HG02759 (cell line): ENCODE data around the gene CCR8.

Experiments
- ATAC-seq: cut with Tn5 transposase; IDR thresholded peaks from one replicate; pipeline ENCODE4 v1.9.1; 2021; ENCODE audit warnings: mild to moderate bottlenecking, moderate library complexity; ENCODE audit not compliant: unreplicated experiment

The CCR8 gene, protein sequence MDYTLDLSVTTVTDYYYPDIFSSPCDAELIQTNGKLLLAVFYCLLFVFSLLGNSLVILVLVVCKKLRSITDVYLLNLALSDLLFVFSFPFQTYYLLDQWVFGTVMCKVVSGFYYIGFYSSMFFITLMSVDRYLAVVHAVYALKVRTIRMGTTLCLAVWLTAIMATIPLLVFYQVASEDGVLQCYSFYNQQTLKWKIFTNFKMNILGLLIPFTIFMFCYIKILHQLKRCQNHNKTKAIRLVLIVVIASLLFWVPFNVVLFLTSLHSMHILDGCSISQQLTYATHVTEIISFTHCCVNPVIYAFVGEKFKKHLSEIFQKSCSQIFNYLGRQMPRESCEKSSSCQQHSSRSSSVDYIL

DNA sequence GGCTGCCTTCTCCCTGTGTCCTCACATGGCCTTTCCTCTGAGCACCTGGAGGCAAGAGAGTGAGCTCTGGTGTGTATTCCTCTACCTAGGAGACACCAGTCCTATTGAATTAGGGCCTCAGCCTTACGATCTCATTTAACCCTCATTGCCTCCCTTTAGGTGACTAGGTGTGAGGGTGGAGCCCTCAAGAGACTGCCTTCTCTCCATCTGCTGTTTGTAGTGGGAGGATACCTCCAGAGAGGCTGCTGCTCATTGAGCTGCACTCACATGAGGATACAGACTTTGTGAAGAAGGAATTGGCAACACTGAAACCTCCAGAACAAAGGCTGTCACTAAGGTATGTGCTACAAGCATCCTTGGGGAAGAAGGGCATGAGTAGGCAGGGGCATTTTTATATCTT lies at the start of gene CCR8:
CCR8 (plus strand) TSS at position 217 of the 400 bp plus-strand sequence. CDS start 2,623 bp downstream, outside the sequence.
- ATAC-seq, result no peak

DNA sequence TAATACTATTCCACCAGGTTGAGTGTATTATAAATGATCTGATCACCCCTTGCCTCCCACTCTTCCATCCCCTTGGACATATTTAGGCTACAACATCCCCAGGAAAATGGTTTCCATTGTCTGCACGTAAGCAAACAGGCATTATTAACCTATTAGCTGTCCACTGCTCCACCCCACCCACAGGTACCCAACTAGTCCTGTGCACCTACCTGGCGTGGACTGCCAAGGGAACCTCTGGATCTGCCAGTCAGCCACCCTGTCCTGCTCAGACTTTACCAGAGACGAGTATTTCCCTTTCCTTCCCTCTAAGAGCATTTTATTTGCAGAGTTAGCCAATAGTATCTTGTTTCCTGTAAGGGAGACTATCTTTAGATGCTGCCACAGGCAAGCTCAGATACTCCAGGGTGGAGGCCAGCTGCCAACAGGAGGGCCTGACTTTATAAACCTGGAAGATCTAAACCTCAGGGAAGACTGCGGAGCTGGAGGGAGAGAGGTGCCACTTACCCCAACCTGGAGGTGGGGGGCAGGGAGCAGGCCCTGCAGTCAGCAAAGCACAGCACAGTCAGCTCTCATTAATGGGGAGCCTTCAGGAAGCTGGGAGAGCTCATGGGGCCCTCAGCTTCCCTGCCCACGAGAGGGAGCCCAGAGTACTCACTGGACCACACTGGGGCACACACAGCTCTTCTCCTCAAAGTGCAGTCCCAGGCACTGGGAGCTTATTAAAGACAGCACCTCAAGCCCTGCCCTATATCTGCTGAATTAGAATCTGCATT lies 49.6 kb upstream of the CCR8 start, which contains the start of gene CX3CR1:
CX3CR1 (minus strand) TSS at position 292 of the 773 bp plus-strand sequence. CDS start 13,527 bp downstream, outside the sequence.
- ATAC-seq, result no peak

DNA sequence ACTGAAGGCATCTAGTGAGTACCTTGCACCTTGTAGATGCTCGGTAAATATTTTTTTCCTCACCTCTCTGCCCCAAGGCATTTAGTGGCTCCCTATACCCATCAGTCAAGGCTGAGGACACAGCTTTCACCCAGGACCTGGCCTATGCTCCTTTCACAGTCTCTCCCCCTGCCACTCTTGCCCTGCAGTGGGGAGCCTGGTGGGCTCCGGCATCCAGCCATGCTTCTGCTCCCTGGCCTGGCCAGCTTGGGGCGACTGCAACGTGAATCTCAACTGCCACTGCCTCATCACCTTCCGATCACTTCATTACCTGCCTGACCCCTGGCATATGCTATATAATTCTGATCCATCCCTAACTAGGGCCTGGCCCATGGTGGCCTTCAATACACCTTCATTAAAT lies 48.9 kb upstream of the CCR8 start:
- no peak for ATAC-seq

DNA sequence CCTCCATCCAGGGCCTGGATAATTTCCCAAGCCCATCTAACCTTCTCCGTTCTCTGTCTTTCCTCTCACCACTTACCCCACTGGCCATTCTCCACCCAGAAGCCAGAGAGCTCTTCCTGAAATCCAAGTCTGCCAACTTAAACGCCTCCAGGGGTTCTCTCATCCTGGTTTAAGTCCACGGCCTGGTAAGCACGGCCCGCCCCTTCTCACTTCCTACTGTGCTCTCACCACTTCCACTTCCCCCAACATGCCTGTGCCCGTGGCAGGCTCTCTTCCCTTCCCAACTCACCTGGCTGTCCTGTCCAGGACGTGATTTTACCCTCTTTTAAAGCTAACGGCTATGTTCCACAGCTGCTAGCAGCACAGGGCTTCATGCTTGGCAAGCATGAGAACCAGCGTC lies 48.0 kb upstream of the CCR8 start:
- ATAC-seq, result no peak

DNA sequence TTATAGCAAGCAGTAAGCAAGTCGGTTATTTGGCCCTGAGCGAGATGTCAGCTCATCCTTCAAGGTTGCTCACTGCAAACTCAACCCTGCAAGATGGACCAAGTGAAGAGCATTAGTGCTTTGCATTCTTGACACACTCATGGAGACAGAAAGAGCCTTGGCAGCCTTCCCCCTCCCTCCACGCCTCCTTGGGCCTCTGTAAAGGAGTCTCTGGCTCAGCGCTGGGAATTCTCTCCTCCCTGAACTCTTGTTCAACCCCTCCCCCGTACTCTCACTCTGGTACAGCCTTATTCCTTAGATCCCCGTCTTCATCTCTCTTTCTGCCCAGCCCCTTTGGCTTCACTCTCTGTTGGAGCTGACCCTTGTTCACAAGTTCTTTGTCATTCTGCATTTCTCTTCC lies 47.5 kb upstream of the CCR8 start:
- no peak for ATAC-seq

DNA sequence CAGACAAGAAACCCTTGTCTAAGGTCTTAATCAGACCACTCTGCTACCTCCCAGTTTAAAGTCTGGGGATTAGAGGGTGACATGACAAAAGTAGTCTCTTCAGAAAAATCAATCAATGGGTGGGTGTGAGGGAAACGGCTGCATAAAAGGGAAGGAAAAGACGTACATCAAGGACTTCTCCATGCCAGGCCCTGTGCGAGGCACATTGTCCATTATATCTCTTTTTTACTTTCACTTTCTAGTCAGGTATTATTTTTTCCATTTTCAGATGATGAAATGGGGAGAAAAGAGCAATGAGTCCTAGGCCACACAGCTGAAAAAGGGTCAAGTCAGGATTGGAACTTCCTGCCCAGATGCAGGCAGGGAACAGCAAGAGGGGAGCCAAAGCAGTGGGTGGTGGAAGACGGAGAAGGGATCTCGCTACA lies 45.0 kb upstream of the CCR8 start:
- ATAC-seq, result no peak

DNA sequence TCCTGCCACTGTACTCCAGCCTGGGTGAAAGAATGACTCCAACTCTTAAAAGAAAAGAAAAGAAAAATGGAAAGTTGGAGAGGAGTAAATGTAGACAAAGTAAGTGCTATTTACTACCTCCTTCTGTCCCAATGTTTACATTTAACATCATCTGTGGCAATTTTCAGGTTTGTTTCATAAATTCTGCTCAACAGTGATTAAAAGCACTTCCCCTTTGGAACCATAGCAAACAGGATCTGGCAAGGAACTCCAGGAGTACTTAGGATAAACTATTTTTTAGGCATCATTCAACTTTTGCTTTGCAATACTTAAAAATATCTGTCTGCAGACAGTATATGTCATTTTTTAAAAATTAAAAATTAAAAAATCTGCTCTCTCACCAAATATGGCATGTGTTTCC lies 44.2 kb upstream of the CCR8 start:
- no peak for ATAC-seq

DNA sequence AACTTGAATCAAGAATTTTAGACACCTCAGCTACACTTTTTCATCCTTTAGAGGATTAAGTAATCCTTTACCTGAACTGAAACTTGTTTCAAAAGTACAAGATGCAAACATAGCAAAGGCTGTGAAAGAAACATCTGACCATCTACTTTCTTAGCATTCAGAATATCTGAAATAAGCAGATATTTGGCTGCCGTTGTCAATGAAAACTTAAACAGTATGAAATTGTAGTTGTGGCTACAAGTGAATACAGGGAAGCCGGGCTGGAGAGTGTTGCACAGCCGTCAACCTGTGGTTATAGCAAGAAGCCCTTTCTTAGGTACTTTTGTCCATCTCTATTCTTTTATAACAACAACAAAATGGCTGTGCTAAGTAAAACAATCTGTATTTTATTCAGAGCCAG lies 42.7 kb upstream of the CCR8 start:
- no peak for ATAC-seq

DNA sequence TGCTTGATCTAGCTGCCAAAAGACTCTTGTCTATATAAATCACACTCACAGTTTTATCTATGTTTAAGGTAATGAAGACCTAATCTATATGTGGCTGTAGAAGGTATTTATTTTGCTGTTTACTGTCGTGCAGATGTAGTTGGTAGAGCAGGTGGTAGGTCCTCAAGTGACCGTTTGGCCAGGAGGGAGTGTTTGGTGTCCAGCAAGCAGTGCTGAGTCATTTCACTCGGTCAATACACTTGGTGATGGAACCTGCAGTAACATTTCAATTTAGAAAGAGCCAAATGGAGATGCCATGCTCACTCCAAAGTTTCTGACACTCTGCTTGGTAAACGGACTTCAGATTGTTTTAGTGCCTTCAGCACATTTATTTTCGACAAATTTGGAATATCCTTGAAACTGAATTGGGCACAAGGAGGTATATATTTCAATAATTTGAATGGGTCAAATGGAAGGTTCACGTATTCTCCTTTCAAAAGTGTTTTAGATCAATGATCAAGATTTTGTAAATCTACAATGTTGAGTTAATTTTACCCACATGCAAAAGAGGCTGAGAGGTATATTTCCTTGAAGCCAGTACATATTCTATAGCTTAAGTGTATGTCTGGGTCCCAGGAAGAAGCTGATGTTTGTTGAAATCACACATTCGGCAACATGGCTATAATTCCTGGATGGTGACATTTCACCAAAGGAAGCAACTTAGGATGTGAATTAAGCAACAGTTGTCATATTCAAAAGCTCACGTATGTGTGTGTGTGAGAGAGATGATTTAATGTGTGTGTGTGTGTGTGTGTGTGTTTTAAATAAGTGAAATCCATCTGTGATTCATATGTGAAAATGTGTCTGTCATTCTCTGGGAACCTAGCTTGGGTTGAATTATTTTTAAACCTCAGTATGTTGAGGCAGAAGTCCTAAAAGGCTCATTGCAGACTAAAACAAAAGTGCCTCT lies 42.0 kb upstream of the CCR8 start:
- ATAC-seq, result no peak

DNA sequence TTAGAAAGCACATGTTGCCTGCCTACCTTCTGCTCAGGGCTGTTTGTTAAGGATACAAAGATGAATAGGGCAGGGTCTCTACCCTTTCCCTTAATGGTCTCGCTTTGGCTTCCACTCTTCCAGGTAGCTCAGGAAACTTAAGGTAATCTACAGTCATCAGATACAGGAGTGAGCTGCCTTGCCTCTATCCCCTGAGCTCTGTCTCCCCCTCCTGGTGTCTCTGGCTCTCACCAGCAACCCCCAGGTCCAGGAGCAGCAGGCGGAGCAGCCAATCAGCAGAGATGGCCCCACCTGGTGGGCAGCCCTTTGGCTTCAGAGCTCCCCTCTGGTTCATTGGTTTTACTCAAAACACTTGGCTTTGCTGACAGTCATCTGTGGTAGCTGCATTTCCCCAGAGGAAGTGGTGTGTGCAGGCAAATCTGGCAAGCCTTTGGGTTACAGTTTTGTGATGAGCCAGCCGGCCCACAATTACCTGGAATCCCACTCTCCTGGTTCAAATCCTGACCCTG lies 41.2 kb upstream of the CCR8 start:
- ATAC-seq, result peak; percentile 99

DNA sequence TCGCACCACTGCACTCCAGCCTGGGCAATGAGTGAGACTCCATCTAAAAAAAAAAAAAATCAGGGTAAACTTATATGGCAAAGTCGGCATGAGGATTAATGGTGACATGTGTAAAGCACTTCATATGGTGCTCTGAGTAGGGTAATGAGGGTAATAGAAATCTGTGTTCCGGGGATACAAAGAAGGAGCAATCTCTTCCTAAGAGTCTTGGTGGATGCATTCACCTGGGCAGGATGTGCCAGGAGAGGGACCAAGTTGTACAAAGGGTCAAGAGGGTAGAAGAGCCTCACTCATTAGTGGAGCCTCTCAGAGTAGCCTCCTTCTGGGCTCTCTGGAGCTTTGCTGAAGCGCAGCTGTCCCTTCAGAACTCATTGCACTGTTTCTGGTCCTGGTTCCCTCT lies 40.4 kb upstream of the CCR8 start:
- no peak for ATAC-seq

DNA sequence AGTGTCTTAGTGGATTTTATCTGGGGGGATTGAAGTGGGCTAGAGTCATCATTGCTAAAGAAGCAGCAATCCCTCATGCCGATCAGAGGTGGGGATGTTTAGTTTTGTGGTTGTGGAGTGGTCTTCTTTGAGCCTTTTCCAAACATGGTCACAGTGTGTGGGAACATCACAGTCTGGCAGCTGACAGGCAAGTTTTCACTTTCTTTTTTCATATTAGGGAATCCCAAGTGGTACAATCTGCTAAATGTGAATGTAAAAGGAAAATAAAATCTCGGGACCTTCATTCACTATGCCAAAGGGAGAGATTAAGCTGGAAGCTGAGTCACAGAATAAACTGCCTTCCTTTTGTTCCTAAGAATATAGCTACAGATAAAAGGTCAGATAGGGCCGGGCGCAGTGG lies 39.3 kb upstream of the CCR8 start:
- no peak for ATAC-seq

DNA sequence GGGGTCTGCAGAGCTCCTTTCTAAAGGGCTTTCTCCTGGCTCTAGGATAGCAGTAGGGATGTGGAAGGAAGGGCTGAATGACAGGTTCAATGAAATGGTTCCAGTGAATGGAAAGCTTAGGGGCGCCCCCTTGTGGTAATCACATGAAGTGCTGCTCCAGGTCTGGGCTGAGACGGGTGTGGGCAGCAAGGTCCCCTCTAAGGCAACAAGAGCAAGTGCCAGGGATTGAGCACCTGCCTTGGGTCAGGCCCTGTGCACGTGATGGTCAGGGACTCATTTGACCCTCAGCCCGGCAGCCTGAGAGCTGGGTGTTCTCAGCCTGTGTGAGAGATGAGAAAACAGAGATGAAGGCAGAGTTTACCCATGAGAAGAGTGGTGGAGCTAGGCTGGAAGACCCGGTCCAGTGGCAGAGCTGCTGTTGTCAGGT lies 37.6 kb upstream of the CCR8 start:
- no peak for ATAC-seq

DNA sequence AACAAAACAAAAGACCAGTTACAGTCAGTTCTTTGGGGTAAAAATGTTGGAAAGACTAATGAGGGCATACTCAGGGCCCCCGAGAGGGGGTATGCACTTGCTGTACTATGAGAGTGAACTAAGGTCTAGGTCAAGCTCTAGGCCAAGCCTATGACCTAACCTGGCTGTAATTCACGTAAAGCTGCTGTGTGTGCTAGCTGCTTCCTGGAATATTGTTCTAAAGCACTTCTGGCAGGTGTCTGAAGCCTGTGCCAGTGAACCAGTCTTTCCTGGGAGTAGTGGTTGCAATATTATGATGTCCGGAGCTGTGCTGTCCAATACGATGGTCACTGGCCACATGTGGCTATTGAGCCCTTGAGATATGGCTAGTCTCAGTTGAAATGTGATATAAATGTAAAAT lies 36.5 kb upstream of the CCR8 start:
- no peak for ATAC-seq

DNA sequence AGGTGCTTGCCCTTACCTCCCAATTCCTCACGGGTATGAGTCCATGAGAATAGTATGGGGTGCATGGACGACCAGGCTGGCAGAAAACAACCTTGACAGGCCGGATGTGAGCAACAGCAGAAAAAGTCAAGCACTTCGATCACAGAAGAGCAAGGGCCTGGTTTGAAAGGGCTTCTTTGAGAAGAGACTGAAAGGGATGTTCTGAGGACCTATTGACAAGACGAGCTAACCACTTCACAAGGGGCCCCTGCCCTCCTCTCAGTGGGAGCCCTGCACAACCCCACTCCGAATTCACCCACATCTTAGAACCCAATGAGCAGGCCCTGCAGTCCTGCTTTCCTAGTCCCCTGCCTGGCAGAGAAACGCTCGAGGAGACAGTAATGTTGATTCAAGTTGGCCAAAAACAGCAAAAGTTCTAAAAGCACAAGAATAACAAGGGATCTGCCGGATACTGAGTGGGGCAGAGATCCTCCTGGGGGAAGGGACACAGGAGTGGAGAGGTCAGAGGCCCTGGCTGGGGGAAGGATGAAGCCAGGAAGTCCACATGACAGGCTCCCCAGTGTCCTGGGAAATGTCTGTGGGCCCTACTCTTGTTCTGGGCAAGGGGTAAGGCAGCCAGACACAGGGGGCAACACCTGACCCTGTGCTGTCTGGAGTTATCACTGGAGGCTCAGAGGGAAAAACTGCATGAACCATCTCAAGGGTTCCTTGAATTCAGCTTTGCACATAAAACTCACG lies 34.9 kb upstream of the CCR8 start:
- no peak for ATAC-seq

DNA sequence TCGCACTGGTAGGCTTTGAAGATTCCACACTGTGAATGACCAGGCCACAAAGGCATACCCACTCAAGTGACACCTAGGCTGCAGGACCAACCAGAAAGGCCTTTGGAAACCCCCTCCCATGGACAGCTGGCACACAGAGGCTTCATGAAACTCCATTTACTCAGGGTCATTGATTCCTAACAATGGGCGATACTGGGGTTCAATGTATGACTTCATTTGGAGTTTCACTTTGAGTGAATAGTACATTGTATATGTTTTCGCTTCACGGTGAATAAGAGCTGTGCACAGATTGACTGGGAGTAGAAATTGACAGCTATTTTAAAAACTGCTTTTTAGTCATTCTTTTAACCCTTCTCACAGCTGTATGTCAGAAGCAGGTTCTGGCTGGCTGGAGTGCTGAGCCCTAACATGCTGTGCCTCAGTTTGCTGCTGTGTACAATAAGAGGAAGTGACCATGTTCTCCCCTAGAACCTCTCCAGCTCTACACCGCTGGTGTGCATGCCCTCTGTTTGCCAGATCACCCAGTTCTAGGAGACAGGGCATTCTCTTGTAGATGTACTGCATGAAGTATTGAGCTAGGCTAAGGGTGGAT lies 34.2 kb upstream of the CCR8 start:
- peak; percentile 88 for ATAC-seq

DNA sequence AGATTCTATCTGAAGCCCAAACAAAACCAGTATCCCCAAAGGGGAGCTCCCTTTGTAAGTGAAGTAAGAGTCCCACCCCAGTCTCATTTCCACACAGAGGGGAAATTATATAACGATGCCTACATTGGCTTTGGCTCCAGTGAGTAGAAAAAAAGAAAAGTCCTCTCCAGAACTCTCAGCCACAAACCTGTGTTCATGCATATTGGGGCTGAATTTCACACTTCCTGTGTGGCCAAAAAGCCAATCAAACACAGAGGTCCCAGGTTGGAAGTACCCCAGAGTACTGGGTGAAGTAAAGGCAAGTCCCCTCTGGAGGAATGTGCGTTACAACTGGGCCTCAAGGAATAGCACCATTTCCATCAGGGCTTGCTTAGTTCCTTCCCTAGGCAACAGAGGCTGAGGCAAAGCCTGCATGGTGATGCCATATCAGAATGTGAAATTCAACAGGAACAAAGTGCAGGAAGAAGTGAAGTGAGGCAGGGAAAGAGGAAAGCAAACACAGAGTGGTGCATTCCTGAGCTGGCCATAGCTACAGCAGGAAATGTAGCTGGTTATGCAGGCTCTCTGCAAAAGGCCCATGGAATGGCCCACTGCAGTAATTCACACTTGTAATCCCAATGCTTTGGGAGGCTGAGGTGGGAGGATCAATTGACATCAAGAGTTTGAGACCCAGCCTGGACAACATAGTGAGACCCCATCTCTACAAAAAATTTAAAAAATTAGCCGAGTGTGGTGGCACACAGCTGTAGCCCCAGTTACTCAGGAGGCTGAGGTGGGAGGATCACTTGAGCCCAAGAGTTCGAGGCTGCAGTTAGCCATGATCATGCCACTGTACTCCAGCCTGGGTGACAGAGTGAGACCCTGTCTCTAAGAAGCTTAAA lies 33.1 kb upstream of the CCR8 start:
- no peak for ATAC-seq

DNA sequence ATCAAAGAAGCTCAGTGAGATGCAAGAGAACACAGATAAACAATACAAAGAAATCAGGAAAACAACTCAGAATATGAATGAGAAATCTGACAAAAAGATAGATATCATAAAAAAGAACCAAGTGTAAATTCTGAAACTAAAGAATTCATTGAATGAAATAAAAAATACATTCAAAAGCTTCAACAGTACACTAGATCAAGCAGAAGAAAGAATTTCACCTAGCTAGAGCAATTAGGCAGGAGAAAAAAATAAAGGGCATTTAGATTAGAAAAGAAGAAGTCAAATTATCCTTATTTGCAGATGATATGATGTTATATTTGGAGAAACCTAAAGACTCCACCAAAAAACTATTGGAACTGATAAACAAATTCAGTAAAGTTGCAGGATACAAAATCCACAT lies 30.2 kb upstream of the CCR8 start:
- ATAC-seq, result no peak

DNA sequence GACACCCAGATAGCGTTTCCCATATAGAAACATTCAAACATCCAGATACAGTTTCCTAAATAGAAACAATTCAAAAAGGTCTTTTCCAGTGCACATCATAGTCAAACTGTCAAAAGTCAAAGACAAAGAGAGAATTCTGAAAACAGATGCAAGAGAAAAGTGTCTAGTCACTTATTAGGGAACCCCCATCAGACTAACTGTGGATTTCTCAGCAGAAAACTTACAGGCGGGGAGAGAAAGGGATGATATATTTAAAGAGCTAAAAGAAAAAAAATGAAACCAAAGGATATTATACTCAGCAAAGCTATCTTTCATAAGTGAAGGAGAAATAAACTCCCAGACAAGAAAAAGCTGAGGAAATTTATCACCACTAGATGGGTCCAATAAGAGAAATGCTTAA lies 27.3 kb upstream of the CCR8 start:
- no peak for ATAC-seq
